ENCODE data around the gene PLEKHA7. TPM values are rescaled to one million over a fixed set of nuclear protein-coding genes. Genes with fewer than 3 reads are reported as not detected.
A peak's percentile ranks its signal among the peaks of the same experiment; 100 is the strongest.

The PLEKHA7 gene
- total and polyA plus RNA-seq, 8 donors = 14.9 to 29.9 (median 20.0) TPM

- Histone ChIP-seq H3K4me3 (peak overlapping the region; percentile 74 to 90 (median 78)), H3K9me3 (no peaks in the 10 kb centered on the region), H3K4me1 (peaks cover 0 to 4% (median 0%) of the 10 kb centered on the region in 3 donors), H3K27ac (peak overlapping the region; percentile 54 to 89 (median 76)), H3K36me3 (no peaks in the 10 kb centered on the region), H3K27me3 (no peaks in the 10 kb centered on the region)
- 0% methylated on average over 57 to 85 of the region's 85 CpGs for WGBS, 2 donors
- TF ChIP-seq CTCF (IDR thresholded peaks at IDR 0.05) = no peak
- FAIRE-seq = no peak
- intact Hi-C loops (cut with DNase I) = no loop called here
- ATAC-seq = peak; percentile 57 to 68 (median 60)
- peak; percentile 56 to 84 (median 64) for DNase-seq
These were observed 480 bp downstream of the PLEKHA7 start for GRCh38 chr11:17013548-17014320.

GRCh38 chr11:17012712-17013547, 1.3 kb downstream of the PLEKHA7 start:
- no peaks in the 10 kb centered on the region for H3K27me3 ChIP-seq
- no peaks in the 10 kb centered on the region for H3K36me3 ChIP-seq
- WGBS, 2 donors = 5 to 6% methylated on average over 32 to 38 of the region's 38 CpGs
- ATAC-seq (peak; percentile 49 to 86 (median 72)), DNase-seq (peak in 5 of 6 donors; percentile 46 to 76 (median 66)), FAIRE-seq (no peak)
- H3K4me1 ChIP-seq = peaks cover 0 to 9% (median 5%) of the 10 kb centered on the region in 3 donors
- no peak for TF ChIP-seq CTCF (IDR thresholded peaks at IDR 0.05)
- peak overlapping the region; percentile 74 to 90 (median 78) for H3K4me3 ChIP-seq
- no peaks in the 10 kb centered on the region for H3K9me3 ChIP-seq
- intact Hi-C loops (cut with DNase I) = no loop called here
- H3K27ac ChIP-seq = peak overlapping the region; percentile 54 to 89 (median 76)

GRCh38 chr11:17012179-17012578, 2.0 kb downstream of the PLEKHA7 start:
- H3K4me1 ChIP-seq = peaks cover 0 to 12% (median 7%) of the 10 kb centered on the region in 3 donors
- no peak for DNase-seq
- intact Hi-C loops (cut with DNase I) = no loop called here

GRCh38 chr11:17010851-17011420, 3.3 kb downstream of the PLEKHA7 start:
- FAIRE-seq (no peak), ATAC-seq (no peak), DNase-seq (no peak)
- Histone ChIP-seq H3K27me3 (no peaks in the 10 kb centered on the region), H3K4me1 (peaks cover 0 to 12% (median 7%) of the 10 kb centered on the region in 3 donors), H3K9me3 (no peaks in the 10 kb centered on the region), H3K36me3 (no peaks in the 10 kb centered on the region), H3K27ac (no peak overlapping the region), H3K4me3 (no peak overlapping the region)
- intact Hi-C loops (cut with DNase I) = no loop called here
- WGBS, 2 donors = 70 to 73% methylated on average over 8 of the region's 8 CpGs
- TF ChIP-seq CTCF (IDR thresholded peaks at IDR 0.05) = no peak

More at GRCh38 chr11:17012179-17012578, 2.0 kb downstream of the PLEKHA7 start:
- H3K4me3 ChIP-seq = peak overlapping the region in 1 of 4 donors; percentile 80
- no peaks in the 10 kb centered on the region for H3K9me3 ChIP-seq
- TF ChIP-seq CTCF (IDR thresholded peaks at IDR 0.05) = no peak
- no peaks in the 10 kb centered on the region for H3K27me3 ChIP-seq
- FAIRE-seq (no peak), ATAC-seq (no peak)
- no peaks in the 10 kb centered on the region for H3K36me3 ChIP-seq
- 69 to 71% methylated on average over 6 of the region's 6 CpGs for WGBS, 2 donors
- peak overlapping the region in 2 of 4 donors; percentile 81 to 89 for H3K27ac ChIP-seq
